NOMO-1 (cell line): ENCODE results near the gene PEX7.
"Not testable (repeated sequence)": the region's sequence is repeated elsewhere in the genome, so short reads cannot be mapped to it uniquely, and the experiment has no call there.

Source experiments
- DNase-seq, 2 experiments: peaks; one replicate each; lab custom pipeline; 2025; ENCODE audit not compliant: unreplicated experiment in 2 of 2; lab: John Stamatoyannopoulos, UW

PEX7 gene

GRCh38 chr6:136822376-136823127 is at the start of gene PEX7:
Gene PEX7, plus strand, starts transcription at chr6:136822592. Its CDS starts 74 bp downstream, at chr6:136822666.
- peak; percentile 82 to 90 for DNase-seq

- peak; percentile 27 to 79 for DNase-seq
Measured at GRCh38 chr6:136772685-136773472, 49.5 kb upstream of the PEX7 start.

- DNase-seq, result no peak
Measured at GRCh38 chr6:136773473-136773796, 49.0 kb upstream of the PEX7 start.

- DNase-seq, result peak; percentile 11 to 86
Measured at GRCh38 chr6:136774228-136775041, 48.0 kb upstream of the PEX7 start.

- DNase-seq, result no peak
Measured at GRCh38 chr6:136775081-136775480, 47.3 kb upstream of the PEX7 start.

GRCh38 chr6:136775548-136775947 is 46.8 kb upstream of the PEX7 start:
- DNase-seq, result peak in 1 of 2 experiments; percentile 31

GRCh38 chr6:136777651-136778050 is 44.7 kb upstream of the PEX7 start:
- no peak for DNase-seq

GRCh38 chr6:136779682-136780081 is 42.7 kb upstream of the PEX7 start:
- no peak for DNase-seq

GRCh38 chr6:136780972-136781371 is 41.4 kb upstream of the PEX7 start:
- DNase-seq, result no peak

GRCh38 chr6:136782021-136782770 is 40.2 kb upstream of the PEX7 start:
- peak; percentile 33 to 76 for DNase-seq

GRCh38 chr6:136783021-136783420 is 39.4 kb upstream of the PEX7 start:
- no peak for DNase-seq

- peak; percentile 91 to 95 for DNase-seq
Measured at GRCh38 chr6:136783495-136784270, 38.7 kb upstream of the PEX7 start.

GRCh38 chr6:136784271-136784664 is 38.1 kb upstream of the PEX7 start:
- no peak for DNase-seq

GRCh38 chr6:136784910-136785746 is 37.3 kb upstream of the PEX7 start:
- DNase-seq, result peak; percentile 94

- no peak for DNase-seq
Measured at GRCh38 chr6:136786658-136787057, 35.7 kb upstream of the PEX7 start.

GRCh38 chr6:136787726-136788068 is 34.7 kb upstream of the PEX7 start:
- DNase-seq, result no peak

GRCh38 chr6:136788069-136788902 is 34.1 kb upstream of the PEX7 start:
- peak; percentile 38 to 86 for DNase-seq

- not testable (repeated sequence) for DNase-seq
Measured at GRCh38 chr6:136789440-136789839, 33.0 kb upstream of the PEX7 start.
